SK-N-MC (cell line): ENCODE results near the gene IL17C.
A peak's percentile ranks its signal among the peaks of the same experiment; 100 is the strongest.

Experiments
- DNase-seq: peaks from one replicate; pipeline ENCODE4 v3.0.0-alpha.2; 2011; ENCODE audit warnings: low read depth, low spot score
- H3K27ac ChIP-seq: fragments of 200-600 bp; sonication (generic); 2 replicates; pipeline ENCODE4 v1.5.1; 2016; ENCODE audit warnings: mixed run types
- H3K36me3 ChIP-seq: fragments of 200-600 bp; sonication (generic); 2 replicates; pipeline ENCODE4 v1.6.1; 2017; ENCODE audit warnings: antibody characterized with exemption, low read length, mixed read lengths; ENCODE audit not compliant: insufficient read depth
- H3K4me3 ChIP-seq: fragments of 200-600 bp; sonication (generic); 2 replicates; pipeline ENCODE4 v1.5.1; 2016
- H3K9ac ChIP-seq: fragments of 200-600 bp; sonication (generic); 2 replicates; pipeline ENCODE4 v1.8.0; 2017; ENCODE audit warnings: mixed run types, mixed read lengths; ENCODE audit not compliant: insufficient read length
- H3K9me3 ChIP-seq: fragments of 200-600 bp; sonication (generic); 2 replicates; pipeline ENCODE4 v1.6.1; 2017; ENCODE audit warnings: low read depth, mild to moderate bottlenecking, antibody characterized with exemption, low read length, moderate library complexity, mixed read lengths
- EZH2 ChIP-seq: fragments of 200-600 bp; sonication (generic); IDR thresholded peaks from one replicate; pipeline ENCODE4 v1.6.1; 2017; ENCODE audit warnings: antibody characterized with exemption
- FOXP2 ChIP-seq: optimal IDR thresholded peaks from 2 replicates; pipeline ENCODE3; 2011; ENCODE audit warnings: mild to moderate bottlenecking, moderate library complexity; ENCODE audit not compliant: insufficient read depth; ENCODE audit errors: extremely low read length, control extremely low read depth
- POLR2AphosphoS5 ChIP-seq: IDR thresholded peaks from 2 replicates; pipeline ENCODE4 v1.6.1; 2012; ENCODE audit warnings: mild to moderate bottlenecking, low read depth, low read length, borderline replicate concordance

The IL17C gene

GRCh38 chr16:88678224-88678979, 40.0 kb downstream of the IL17C start:
- TF ChIP-seq POLR2AphosphoS5 (no peak), EZH2 (no peak), FOXP2 (no peak)
- H3K9ac ChIP-seq = no peak overlapping the region
- H3K27ac ChIP-seq = no peak overlapping the region
- DNase-seq = no peak
- no peaks in the 10 kb centered on the region for H3K36me3 ChIP-seq
- H3K4me3 ChIP-seq = no peak overlapping the region
- H3K9me3 ChIP-seq = no peaks in the 10 kb centered on the region

GRCh38 chr16:88680554-88681083, 42.2 kb downstream of the IL17C start:
- no peak for DNase-seq
- H3K36me3 ChIP-seq = no peaks in the 10 kb centered on the region
- TF ChIP-seq EZH2 (no peak), POLR2AphosphoS5 (no peak), FOXP2 (no peak)
- no peaks in the 10 kb centered on the region for H3K9me3 ChIP-seq
- no peak overlapping the region for H3K4me3 ChIP-seq
- no peak overlapping the region for H3K27ac ChIP-seq
- no peak overlapping the region for H3K9ac ChIP-seq

GRCh38 chr16:88681084-88681680, 42.8 kb downstream of the IL17C start:
- no peak for DNase-seq
- H3K9ac ChIP-seq = no peak overlapping the region
- no peaks in the 10 kb centered on the region for H3K9me3 ChIP-seq
- no peak overlapping the region for H3K4me3 ChIP-seq
- no peak overlapping the region for H3K27ac ChIP-seq
- no peaks in the 10 kb centered on the region for H3K36me3 ChIP-seq
- TF ChIP-seq FOXP2 (no peak), EZH2 (no peak), POLR2AphosphoS5 (no peak)

DNA sequence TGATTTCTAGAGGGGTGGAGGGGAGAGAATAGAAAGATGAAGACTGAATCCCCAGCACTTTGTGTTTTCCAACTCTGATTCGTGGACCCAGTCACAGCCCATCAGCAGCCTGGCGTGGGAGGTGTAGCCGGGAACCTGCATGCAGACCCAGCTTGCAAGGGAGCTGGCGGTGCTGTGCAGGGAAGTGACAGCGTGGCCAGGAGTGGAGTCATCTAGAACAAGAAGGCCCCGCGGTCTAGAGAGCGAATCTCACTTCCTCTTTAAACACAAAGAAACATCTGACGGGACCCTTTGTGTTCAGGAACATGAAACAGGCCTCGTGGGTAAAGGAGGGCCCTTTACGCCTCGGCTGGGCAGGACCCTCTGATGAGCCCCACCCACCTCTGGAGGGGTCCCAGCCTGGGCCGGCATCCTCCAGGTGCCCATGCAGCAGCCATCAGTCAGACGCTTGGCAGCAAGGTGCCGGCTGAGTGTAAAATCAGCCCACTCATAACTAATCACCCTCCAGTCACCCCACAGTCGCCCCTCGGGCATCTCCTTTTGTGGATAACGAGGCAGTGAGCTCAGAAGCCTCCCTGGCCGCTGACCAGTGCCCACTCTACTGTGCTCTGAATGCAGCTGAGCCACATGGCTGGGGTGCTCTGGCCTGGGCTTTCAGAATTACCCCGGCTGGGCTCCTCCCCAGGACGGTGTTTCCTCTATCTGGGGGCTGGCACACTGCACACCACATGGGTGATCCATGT, 43.5 kb downstream of the IL17C start:
- TF ChIP-seq EZH2 (no peak), FOXP2 (no peak), POLR2AphosphoS5 (no peak)
- Histone ChIP-seq H3K9ac (no peak overlapping the region), H3K9me3 (no peaks in the 10 kb centered on the region), H3K4me3 (no peak overlapping the region), H3K36me3 (no peaks in the 10 kb centered on the region), H3K27ac (no peak overlapping the region)
- DNase-seq = no peak

DNA sequence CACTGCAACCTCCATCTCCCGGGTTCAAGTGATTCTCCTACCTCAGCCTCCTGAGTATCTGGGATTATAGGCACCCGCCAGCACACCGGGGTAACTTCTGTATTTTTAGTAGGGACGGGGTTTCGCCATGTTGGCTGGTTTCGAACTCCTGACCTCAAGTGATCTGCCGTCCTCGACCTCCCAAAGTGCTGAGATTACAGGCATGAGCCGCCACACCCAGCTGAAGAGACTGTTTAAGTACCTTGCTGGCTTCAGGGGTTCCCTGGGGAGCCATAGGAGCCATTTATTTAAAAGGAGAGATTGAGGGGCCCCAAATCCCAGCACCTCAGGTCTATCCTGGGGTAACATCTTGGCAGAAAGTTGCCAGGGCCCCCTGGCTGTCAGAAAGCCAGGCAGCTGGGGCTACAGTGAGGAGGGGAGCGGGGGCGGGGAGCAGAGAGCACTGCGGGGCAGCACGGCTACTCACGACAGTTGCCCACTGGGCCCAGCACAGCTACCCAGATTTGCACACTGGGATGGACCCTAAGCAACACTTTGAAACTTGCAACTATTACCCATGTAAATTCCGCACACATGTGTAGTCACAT, 46.3 kb downstream of the IL17C start:
- Histone ChIP-seq H3K9ac (no peak overlapping the region), H3K36me3 (no peaks in the 10 kb centered on the region), H3K4me3 (no peak overlapping the region), H3K9me3 (no peaks in the 10 kb centered on the region), H3K27ac (no peak overlapping the region)
- DNase-seq = no peak
- TF ChIP-seq POLR2AphosphoS5 (no peak), EZH2 (no peak), FOXP2 (no peak)

- Histone ChIP-seq H3K36me3 (no peaks in the 10 kb centered on the region), H3K4me3 (peak overlapping the region; percentile 74), H3K9me3 (no peaks in the 10 kb centered on the region), H3K27ac (no peak overlapping the region), H3K9ac (no peak overlapping the region)
- TF ChIP-seq FOXP2 (no peak), EZH2 (no peak), POLR2AphosphoS5 (no peak)
- no peak for DNase-seq
Measured at GRCh38 chr16:88685156-88686061, 47.0 kb downstream of the IL17C start.

- H3K9me3 ChIP-seq = no peaks in the 10 kb centered on the region
- no peak for DNase-seq
- no peak overlapping the region for H3K27ac ChIP-seq
- no peak overlapping the region for H3K9ac ChIP-seq
- peak overlapping the region; percentile 74 for H3K4me3 ChIP-seq
- no peaks in the 10 kb centered on the region for H3K36me3 ChIP-seq
- TF ChIP-seq FOXP2 (no peak), POLR2AphosphoS5 (no peak), EZH2 (no peak)
Measured at GRCh38 chr16:88686062-88686438, 47.7 kb downstream of the IL17C start.
